Left lobe of liver (tissue), 2 donors: ENCODE measurements around the gene PRKCE. TPM values are rescaled to one million over a fixed set of nuclear protein-coding genes. Genes with fewer than 3 reads are reported as not detected.

Experiments
- ATAC-seq: fragments of 200-7000 bp; cut with Tn5 transposase; one replicate; pipeline ENCODE4 v1.9.1; 2020; ENCODE audit warnings: mild to moderate bottlenecking, moderate library complexity
- DNase-seq: peaks from one replicate; pipeline ENCODE4 v3.0.0-alpha.2; 2020; ENCODE audit warnings: low spot score
- total RNA-seq: library from RNA; stranded (reverse); gene quantifications from one replicate; pipeline ENCODE4 v1.2.1, GENCODE V29; 2021
- donor health status: DM: no; HTN: no; CAD: no; lungs with moderate emphysema.
- donor health status: DM: no; HTN: yes; CAD: no.

Gene PRKCE
- total RNA-seq, 1 donor from 2014 or later, result 8.4 TPM

GRCh38 chr2:45799679-45800381, 148.4 kb downstream of the PRKCE start:
- ATAC-seq, result no peak
- no peak for DNase-seq

GRCh38 chr2:45802499-45803138, 151.1 kb downstream of the PRKCE start:
- no peak for DNase-seq
- no peak for ATAC-seq

GRCh38 chr2:45804987-45805755, 153.7 kb downstream of the PRKCE start:
- ATAC-seq (no peak), DNase-seq (no peak)

- ATAC-seq (no peak), DNase-seq (no peak)
Observed at GRCh38 chr2:45806563-45807358, 155.3 kb downstream of the PRKCE start.

- no peak for ATAC-seq
Observed at GRCh38 chr2:45808294-45808800, 156.9 kb downstream of the PRKCE start.

GRCh38 chr2:45809205-45809604, 157.7 kb downstream of the PRKCE start:
- no peak for ATAC-seq
- DNase-seq, result no peak

More at GRCh38 chr2:45808294-45808800, 156.9 kb downstream of the PRKCE start:
- no peak for DNase-seq

- DNase-seq (no peak), ATAC-seq (no peak)
Observed at GRCh38 chr2:45812011-45812500, 160.6 kb downstream of the PRKCE start.

- DNase-seq, result no peak
- no peak for ATAC-seq
Observed at GRCh38 chr2:45813003-45813941, 161.8 kb downstream of the PRKCE start.

GRCh38 chr2:45814488-45814887, 163.0 kb downstream of the PRKCE start:
- no peak for DNase-seq
- no peak for ATAC-seq

GRCh38 chr2:45814951-45815621, 163.6 kb downstream of the PRKCE start:
- ATAC-seq, result no peak
- no peak for DNase-seq

GRCh38 chr2:45816272-45816671, 164.8 kb downstream of the PRKCE start:
- DNase-seq (peak; percentile 79), ATAC-seq (peak; percentile 87)

GRCh38 chr2:45818591-45818990, 167.1 kb downstream of the PRKCE start:
- ATAC-seq (no peak), DNase-seq (no peak)

GRCh38 chr2:45820048-45820447, 168.6 kb downstream of the PRKCE start:
- no peak for DNase-seq
- no peak for ATAC-seq

GRCh38 chr2:45821558-45822271, 170.2 kb downstream of the PRKCE start:
- ATAC-seq (peak; percentile 65), DNase-seq (peak; percentile 86)

- ATAC-seq (peak; percentile 3), DNase-seq (peak; percentile 51)
Observed at GRCh38 chr2:45822272-45822630, 170.8 kb downstream of the PRKCE start.

GRCh38 chr2:45823723-45824206, 172.3 kb downstream of the PRKCE start:
- DNase-seq, result peak; percentile 98
- ATAC-seq, result peak; percentile 89

- ATAC-seq, result no peak
Observed at GRCh38 chr2:45825001-45825651, 173.7 kb downstream of the PRKCE start.

GRCh38 chr2:45826460-45826859, 175.0 kb downstream of the PRKCE start:
- ATAC-seq (no peak), DNase-seq (no peak)

More at GRCh38 chr2:45825001-45825651, 173.7 kb downstream of the PRKCE start:
- no peak for DNase-seq
